HG02852 (cell line): Measurements from ENCODE around the gene CPT1C.

Source experiments
- ATAC-seq: cut with Tn5 transposase; IDR thresholded peaks from one replicate; pipeline ENCODE4 v1.9.1; 2021; ENCODE audit warnings: mild to moderate bottlenecking, moderate library complexity; ENCODE audit not compliant: unreplicated experiment

Gene CPT1C

GRCh38 chr19:49690656-49691242 lies at the start of gene CPT1C:
CPT1C (plus strand) TSS chr19:49691116; CDS start chr19:49692253, 1,137 bp downstream.
- ATAC-seq, result no peak

GRCh38 chr19:49641688-49642491 lies 49.0 kb upstream of the CPT1C start, which contains the start of gene SCAF1:
SCAF1 (plus strand) TSS chr19:49642209; CDS start chr19:49645027, 2,818 bp downstream.
- ATAC-seq, result peak; percentile 59

- no peak for ATAC-seq
Observed at GRCh38 chr19:49642492-49643035, 48.4 kb upstream of the CPT1C start.

- no peak for ATAC-seq
Observed at GRCh38 chr19:49643466-49643865, 47.5 kb upstream of the CPT1C start.

GRCh38 chr19:49645592-49645991 lies 45.3 kb upstream of the CPT1C start:
- no peak for ATAC-seq

GRCh38 chr19:49645995-49646394 lies 44.9 kb upstream of the CPT1C start:
- ATAC-seq, result no peak

- ATAC-seq, result no peak
Observed at GRCh38 chr19:49646586-49646985, 44.3 kb upstream of the CPT1C start.

GRCh38 chr19:49651029-49651819 lies 39.7 kb upstream of the CPT1C start:
- ATAC-seq, result no peak

- ATAC-seq, result no peak
Observed at GRCh38 chr19:49651820-49652550, 38.9 kb upstream of the CPT1C start.

GRCh38 chr19:49652551-49653465 lies 38.1 kb upstream of the CPT1C start:
- no peak for ATAC-seq

- no peak for ATAC-seq
Observed at GRCh38 chr19:49653466-49653806, 37.5 kb upstream of the CPT1C start.

- no peak for ATAC-seq
Observed at GRCh38 chr19:49654581-49654980, 36.3 kb upstream of the CPT1C start.

GRCh38 chr19:49655570-49656455 lies 35.1 kb upstream of the CPT1C start:
- ATAC-seq, result no peak

- no peak for ATAC-seq
Observed at GRCh38 chr19:49656456-49657109, 34.3 kb upstream of the CPT1C start.

- no peak for ATAC-seq
Observed at GRCh38 chr19:49657493-49658138, 33.3 kb upstream of the CPT1C start.

- ATAC-seq, result no peak
Observed at GRCh38 chr19:49658139-49658517, 32.8 kb upstream of the CPT1C start.

GRCh38 chr19:49658566-49659442 lies 32.1 kb upstream of the CPT1C start:
- ATAC-seq, result no peak
